Endothelial cell of umbilical vein (primary cell): ENCODE data around the gene ARL4C. TPM values are rescaled to one million over a fixed set of nuclear protein-coding genes. Genes with fewer than 3 reads are reported as not detected.

Source experiments
- BruUV-seq: library from RNA; stranded (reverse); fragments of 400-500 nt; replicated peaks from 2 replicates; lab custom pipeline; 2021; lab: Mats Ljungman, UMichigan
- CTCF ChIA-PET: fragments of 300-600, 350-600 bp; sonication (Branson Sonifier 250); formaldehyde crosslinking; loops from one replicate; lab custom pipeline; 2021; ENCODE audit warnings: antibody characterized with exemption, inconsistent platforms; lab: Charles Lee
- POLR2A ChIA-PET: fragments of 300-600, 350-600 bp; sonication (Branson Sonifier 250); formaldehyde crosslinking; loops from one replicate; lab custom pipeline; 2021; ENCODE audit warnings: antibody characterized with exemption, inconsistent platforms; lab: Charles Lee
- DNase-seq: peaks from one replicate; pipeline ENCODE4 v3.0.0-alpha.2; 2011; ENCODE audit warnings: low read depth, low spot score
- FAIRE-seq: peaks from 2 replicates; lab custom pipeline; 2011; peaks lifted over from hg19 to GRCh38; lab: Jason Lieb, UNC
- H2AFZ ChIP-seq: 2 replicates; pipeline ENCODE4 v1.6.0; 2012; ENCODE audit warnings: low read depth, low read length, control low read depth, inconsistent platforms
- H3K27ac ChIP-seq: 2 replicates; pipeline ENCODE4 v1.5.1; 2011; ENCODE audit warnings: low read depth, mild to moderate bottlenecking, control low read depth, low read length, moderate library complexity; ENCODE audit not compliant: insufficient read depth
- H3K27me3 ChIP-seq, 2 experiments: 2 replicates each; pipeline versions ENCODE4 v1.6.0 to v1.6.1; 2011; ENCODE audit warnings: low read length in 2 of 2, mixed read lengths in 1 of 2; ENCODE audit not compliant: control insufficient read depth in 2 of 2, insufficient read depth in 2 of 2
- H3K36me3 ChIP-seq, 2 experiments: 2 replicates in 1 of 2; 3 replicates in 1 of 2; pipeline ENCODE4 v1.5.1; 2011; ENCODE audit warnings: low read length in 2 of 2, mild to moderate bottlenecking in 1 of 2, moderate library complexity in 1 of 2; ENCODE audit not compliant: control insufficient read depth in 2 of 2, insufficient read depth in 2 of 2; ENCODE audit errors: extremely low read depth in 1 of 2
- H3K4me1 ChIP-seq: 3 replicates; pipeline ENCODE4 v1.5.1; 2011; ENCODE audit warnings: mild to moderate bottlenecking, low read length; ENCODE audit not compliant: control insufficient read depth, insufficient read depth; ENCODE audit errors: extremely low read depth
- H3K4me2 ChIP-seq: 2 replicates; pipeline ENCODE4 v1.6.1; 2011; ENCODE audit warnings: low read length, control low read depth, mixed read lengths; ENCODE audit not compliant: insufficient read depth
- H3K4me3 ChIP-seq, 3 experiments: fragments of 200-600 bp in 1 of 3; sonication (generic), shearing (Covaris generic) in 1 of 3; replicated peaks in 1 of 3; 2 replicates each; pipeline ENCODE4 v1.5.1; 2011 to 2016; ENCODE audit warnings: control low read depth in 3 of 3, low read length in 3 of 3, mild to moderate bottlenecking in 2 of 3, inconsistent platforms in 1 of 3, low read depth in 1 of 3, moderate library complexity in 1 of 3; ENCODE audit not compliant: insufficient read depth in 1 of 3
- H3K79me2 ChIP-seq: 2 replicates; pipeline ENCODE4 v1.6.0; 2012; ENCODE audit warnings: low read length, inconsistent platforms; ENCODE audit not compliant: control insufficient read depth, insufficient read depth
- H3K9ac ChIP-seq: replicated peaks from 2 replicates; pipeline ENCODE3; 2011; ENCODE audit warnings: low read length, control low read depth; ENCODE audit not compliant: insufficient read depth; ENCODE audit errors: extremely low read depth
- H3K9me1 ChIP-seq: replicated peaks from 3 replicates; pipeline ENCODE4 v1.6.0; 2011; ENCODE audit warnings: mild to moderate bottlenecking, low read length; ENCODE audit not compliant: control insufficient read depth, insufficient read depth; ENCODE audit errors: extremely low read depth
- H3K9me3 ChIP-seq: replicated peaks from 2 replicates; pipeline ENCODE4 v1.5.1; 2012; ENCODE audit warnings: low read length, inconsistent platforms; ENCODE audit not compliant: control insufficient read depth, insufficient read depth
- H4K20me1 ChIP-seq: replicated peaks from 2 replicates; pipeline ENCODE3; 2011; ENCODE audit warnings: mild to moderate bottlenecking, low read length; ENCODE audit not compliant: control insufficient read depth, insufficient read depth; ENCODE audit errors: extremely low read depth
- EZH2 ChIP-seq: IDR thresholded peaks from 2 replicates; pipeline ENCODE4 v1.6.1; 2012; ENCODE audit warnings: borderline replicate concordance, low read depth, mild to moderate bottlenecking, moderate library complexity, low read length, inconsistent platforms; ENCODE audit not compliant: severe bottlenecking
- FOS ChIP-seq: IDR thresholded peaks from 2 replicates; pipeline ENCODE4 v1.6.1; 2011; ENCODE audit warnings: mild to moderate bottlenecking, low read length, moderate library complexity, borderline replicate concordance; ENCODE audit not compliant: insufficient read depth
- GATA2 ChIP-seq: IDR thresholded peaks from 2 replicates; pipeline ENCODE4 v1.7.0; 2011; ENCODE audit warnings: low read depth, mild to moderate bottlenecking, moderate library complexity, mixed read lengths, low read length; ENCODE audit not compliant: insufficient read length, insufficient read depth
- JUN ChIP-seq: IDR thresholded peaks from 2 replicates; pipeline ENCODE4 v1.6.1; 2011; ENCODE audit warnings: borderline replicate concordance, low read depth; ENCODE audit not compliant: insufficient read length, insufficient read depth
- MYC ChIP-seq: IDR thresholded peaks from one replicate; pipeline ENCODE4 v1.6.1; 2011; ENCODE audit warnings: mild to moderate bottlenecking, low read depth, low read length
- POLR2A ChIP-seq: IDR thresholded peaks from 2 replicates; pipeline ENCODE4 v1.6.1; 2012; ENCODE audit warnings: low read depth, mild to moderate bottlenecking, control low read depth, low read length
- POLR2AphosphoS5 ChIP-seq: IDR thresholded peaks from 2 replicates; pipeline ENCODE4 v1.6.1; 2012; ENCODE audit warnings: low read depth, mild to moderate bottlenecking, control low read depth, low read length, moderate library complexity; ENCODE audit not compliant: insufficient read depth
- dilution Hi-C: fragments of 300-500 bp; cut with MboI; formaldehyde crosslinking; loops from one replicate; pipeline ENCODE4 v1.15.0; 2019; ENCODE audit warnings: low sequenced_read_pairs; ENCODE audit not compliant: extremely low pct_ligation_motif_present
- intact Hi-C: fragments of 100-400 bp; cut with micrococcal nuclease; formaldehyde crosslinking; loops from one replicate; pipeline ENCODE4 v1.10.0; 2022
- polyA plus RNA-seq, 4 experiments: library from polyadenylated mRNA; depleted of rRNA in 3 of 4; stranded (reverse) in 3 of 4; unstranded in 1 of 4; fragments of >200 nt; gene quantifications; 2 replicates each; pipeline versions ENCODE4 v1.2.1 to v1.2.3, GENCODE V29; 2011 to 2012; ENCODE audit warnings: missing spikeins in 1 of 4
- total RNA-seq: library from RNA; stranded (reverse); gene quantifications from 2 replicates; pipeline ENCODE4 v1.2.3, GENCODE V29; 2021
- TF ChIP-seq, protein P1 (sequence below): IDR thresholded peaks from 2 replicates; pipeline ENCODE4 v1.6.1; 2011; ENCODE audit not compliant: insufficient read depth, insufficient read length
- TF ChIP-seq, protein P2 (sequence below), 2 donors: IDR thresholded peaks; 1 replicate in 1 of 2; 2 replicates in 1 of 2; pipeline ENCODE4 v1.5.1; 2011; ENCODE audit warnings: low read length in 2 of 2, mild to moderate bottlenecking in 2 of 2, moderate library complexity in 2 of 2, control low read depth in 1 of 2, inconsistent platforms in 1 of 2, low read depth in 1 of 2; ENCODE audit not compliant: insufficient read depth in 1 of 2; ENCODE audit errors: extremely low read depth in 1 of 2

The ARL4C gene
- total and polyA plus RNA-seq, 2 donors (not counting 3 experiments of a cell fraction or from before 2014, with no cell fraction given): 5.5 to 10.5 TPM

DNA sequence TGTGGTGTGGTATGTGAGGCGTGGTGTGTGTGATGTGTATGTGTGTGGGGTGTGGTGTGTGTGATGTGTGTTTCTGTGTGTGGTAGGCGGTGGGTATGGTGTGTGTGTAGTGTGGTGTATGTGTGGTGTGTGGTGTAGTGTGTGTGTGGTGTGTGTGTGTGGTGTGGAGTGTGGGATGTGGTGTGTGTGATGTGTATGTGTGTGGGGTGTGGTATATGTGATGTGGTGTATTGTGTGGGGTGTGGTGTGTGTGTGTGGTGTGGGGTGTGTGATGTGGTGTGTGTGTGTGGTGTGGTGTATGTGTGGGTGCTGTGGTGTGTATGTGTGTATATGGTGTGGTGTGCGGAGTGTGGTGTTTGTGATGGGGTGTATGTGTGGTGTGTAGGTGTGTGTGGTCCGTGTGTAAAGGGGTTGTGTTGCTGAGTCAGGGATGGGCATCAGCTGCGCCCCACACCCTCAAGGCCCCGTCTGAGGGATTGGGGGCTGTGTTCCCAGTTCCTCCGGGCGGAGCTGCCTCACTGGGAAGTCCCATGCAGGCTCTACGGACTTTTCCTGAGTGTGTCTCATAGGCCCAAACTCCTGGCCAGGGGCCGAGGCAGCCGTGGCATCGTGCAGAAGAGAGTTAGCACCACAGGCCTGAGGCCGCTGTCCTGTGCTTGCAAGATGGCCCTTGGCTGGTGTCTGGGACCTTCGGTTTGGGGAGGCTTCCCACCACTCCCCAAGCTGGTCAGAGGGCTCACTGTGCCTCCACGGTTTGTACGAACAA lies 18.2 kb upstream of the ARL4C start:
- dilution Hi-C loops: no loop called here
- CTCF ChIA-PET: no interaction called here
- no TSS peak for BruUV-seq

More for the DNA sequence above, 18.2 kb upstream of the ARL4C start:
- Histone ChIP-seq H3K36me3 (no peaks in the 10 kb centered on the region), H3K4me3 (no peak overlapping the region), H3K27me3 (no peaks in the 10 kb centered on the region), H3K9me3 (no peaks in the 10 kb centered on the region), H2AFZ (no peak overlapping the region), H4K20me1 (no peaks in the 10 kb centered on the region), H3K4me2 (no peak overlapping the region), H3K27ac (no peak overlapping the region), H3K79me2 (no peaks in the 10 kb centered on the region), H3K4me1 (no peaks in the 10 kb centered on the region), H3K9me1 (no peaks in the 10 kb centered on the region), H3K9ac (no peak overlapping the region)
- TF ChIP-seq, protein P1, sequence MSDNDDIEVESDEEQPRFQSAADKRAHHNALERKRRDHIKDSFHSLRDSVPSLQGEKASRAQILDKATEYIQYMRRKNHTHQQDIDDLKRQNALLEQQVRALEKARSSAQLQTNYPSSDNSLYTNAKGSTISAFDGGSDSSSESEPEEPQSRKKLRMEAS: no peak
- TF ChIP-seq MYC: no peak
- no peak for TF ChIP-seq JUN
- no peak for TF ChIP-seq GATA2
- no peak for TF ChIP-seq POLR2AphosphoS5
- no peak for TF ChIP-seq EZH2
- no peak for TF ChIP-seq FOS
- TF ChIP-seq, protein P2, sequence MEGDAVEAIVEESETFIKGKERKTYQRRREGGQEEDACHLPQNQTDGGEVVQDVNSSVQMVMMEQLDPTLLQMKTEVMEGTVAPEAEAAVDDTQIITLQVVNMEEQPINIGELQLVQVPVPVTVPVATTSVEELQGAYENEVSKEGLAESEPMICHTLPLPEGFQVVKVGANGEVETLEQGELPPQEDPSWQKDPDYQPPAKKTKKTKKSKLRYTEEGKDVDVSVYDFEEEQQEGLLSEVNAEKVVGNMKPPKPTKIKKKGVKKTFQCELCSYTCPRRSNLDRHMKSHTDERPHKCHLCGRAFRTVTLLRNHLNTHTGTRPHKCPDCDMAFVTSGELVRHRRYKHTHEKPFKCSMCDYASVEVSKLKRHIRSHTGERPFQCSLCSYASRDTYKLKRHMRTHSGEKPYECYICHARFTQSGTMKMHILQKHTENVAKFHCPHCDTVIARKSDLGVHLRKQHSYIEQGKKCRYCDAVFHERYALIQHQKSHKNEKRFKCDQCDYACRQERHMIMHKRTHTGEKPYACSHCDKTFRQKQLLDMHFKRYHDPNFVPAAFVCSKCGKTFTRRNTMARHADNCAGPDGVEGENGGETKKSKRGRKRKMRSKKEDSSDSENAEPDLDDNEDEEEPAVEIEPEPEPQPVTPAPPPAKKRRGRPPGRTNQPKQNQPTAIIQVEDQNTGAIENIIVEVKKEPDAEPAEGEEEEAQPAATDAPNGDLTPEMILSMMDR (IDR thresholded peaks at IDR 0.05; ENCODE audit: extremely low read depth in 1 of 2, insufficient read depth in 1 of 2, low read depth in 1 of 2, low read length in 2 of 2): no peak
- no peak for TF ChIP-seq POLR2A
- FAIRE-seq (no peak), DNase-seq (no peak)
- intact Hi-C loops: no loop called here
- POLR2A ChIA-PET: no interaction called here
